HL-60 (cell line): ENCODE measurements around the gene AIG1.

Experiments
- DNase-seq, 2 experiments: peaks; one replicate each; pipeline ENCODE4 v3.0.0-alpha.2; 2010 to 2020; ENCODE audit warnings: low read depth in 1 of 2, low spot score in 1 of 2
- H3K27ac ChIP-seq: fragments of 250-450 bp; sonication (Bioruptor Pico); replicated peaks from 2 replicates; pipeline ENCODE4 v1.5.1; 2020; ENCODE audit warnings: mild to moderate bottlenecking, moderate library complexity
- H3K27me3 ChIP-seq: fragments of 250-450 bp; sonication (Bioruptor Pico); 2 replicates; pipeline ENCODE4 v1.5.1; 2021; ENCODE audit warnings: mild to moderate bottlenecking, moderate library complexity; ENCODE audit not compliant: insufficient read depth, poor library complexity, severe bottlenecking
- H3K4me3 ChIP-seq: replicated peaks from 2 replicates; pipeline ENCODE4 v1.5.1; 2011; ENCODE audit warnings: mild to moderate bottlenecking, control low read depth, low read length; ENCODE audit not compliant: insufficient read depth
- CTCF ChIP-seq: IDR thresholded peaks from one replicate; pipeline ENCODE4 v1.5.1; 2011; ENCODE audit warnings: low read length, control low read depth, inconsistent platforms; ENCODE audit not compliant: insufficient read depth
- GABPA ChIP-seq: IDR thresholded peaks from 2 replicates; pipeline ENCODE4 v1.6.1; 2012; ENCODE audit warnings: low read depth
- POLR2AphosphoS5 ChIP-seq: IDR thresholded peaks from 2 replicates; pipeline ENCODE4 v1.6.1; 2012; ENCODE audit warnings: low read depth
- SPI1 ChIP-seq: IDR thresholded peaks from 2 replicates; pipeline ENCODE4 v1.6.1; 2012; ENCODE audit warnings: low read depth, mild to moderate bottlenecking, borderline replicate concordance
- TF ChIP-seq, protein P1 (sequence below): IDR thresholded peaks from 2 replicates; pipeline ENCODE4 v1.6.1; 2012; ENCODE audit warnings: low read depth; ENCODE audit not compliant: insufficient replicate concordance

Gene AIG1

DNA sequence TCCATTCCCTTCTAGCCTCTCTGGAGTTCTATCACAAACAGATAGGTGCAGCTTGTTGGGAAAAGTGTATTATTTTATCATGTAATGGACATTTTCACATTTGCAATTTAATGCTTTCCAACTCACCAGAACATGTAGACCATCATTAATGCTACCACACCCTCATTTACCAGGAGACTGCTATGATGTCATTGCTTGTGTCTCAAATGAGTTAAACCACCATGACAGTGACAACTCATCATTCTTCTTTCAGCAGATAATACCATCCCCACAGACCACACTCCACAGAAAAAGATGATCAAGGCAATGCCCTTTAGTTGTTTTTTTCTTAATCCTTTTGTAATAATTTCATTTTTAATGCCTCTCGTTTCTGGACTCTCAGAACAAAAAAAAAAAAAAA lies 168.7 kb downstream of the AIG1 start:
- Histone ChIP-seq H3K4me3 (no peak overlapping the region), H3K27me3 (no peaks in the 10 kb centered on the region), H3K27ac (no peak overlapping the region)
- TF ChIP-seq CTCF (no peak), POLR2AphosphoS5 (no peak), SPI1 (no peak), GABPA (no peak)
- TF ChIP-seq, protein P1, sequence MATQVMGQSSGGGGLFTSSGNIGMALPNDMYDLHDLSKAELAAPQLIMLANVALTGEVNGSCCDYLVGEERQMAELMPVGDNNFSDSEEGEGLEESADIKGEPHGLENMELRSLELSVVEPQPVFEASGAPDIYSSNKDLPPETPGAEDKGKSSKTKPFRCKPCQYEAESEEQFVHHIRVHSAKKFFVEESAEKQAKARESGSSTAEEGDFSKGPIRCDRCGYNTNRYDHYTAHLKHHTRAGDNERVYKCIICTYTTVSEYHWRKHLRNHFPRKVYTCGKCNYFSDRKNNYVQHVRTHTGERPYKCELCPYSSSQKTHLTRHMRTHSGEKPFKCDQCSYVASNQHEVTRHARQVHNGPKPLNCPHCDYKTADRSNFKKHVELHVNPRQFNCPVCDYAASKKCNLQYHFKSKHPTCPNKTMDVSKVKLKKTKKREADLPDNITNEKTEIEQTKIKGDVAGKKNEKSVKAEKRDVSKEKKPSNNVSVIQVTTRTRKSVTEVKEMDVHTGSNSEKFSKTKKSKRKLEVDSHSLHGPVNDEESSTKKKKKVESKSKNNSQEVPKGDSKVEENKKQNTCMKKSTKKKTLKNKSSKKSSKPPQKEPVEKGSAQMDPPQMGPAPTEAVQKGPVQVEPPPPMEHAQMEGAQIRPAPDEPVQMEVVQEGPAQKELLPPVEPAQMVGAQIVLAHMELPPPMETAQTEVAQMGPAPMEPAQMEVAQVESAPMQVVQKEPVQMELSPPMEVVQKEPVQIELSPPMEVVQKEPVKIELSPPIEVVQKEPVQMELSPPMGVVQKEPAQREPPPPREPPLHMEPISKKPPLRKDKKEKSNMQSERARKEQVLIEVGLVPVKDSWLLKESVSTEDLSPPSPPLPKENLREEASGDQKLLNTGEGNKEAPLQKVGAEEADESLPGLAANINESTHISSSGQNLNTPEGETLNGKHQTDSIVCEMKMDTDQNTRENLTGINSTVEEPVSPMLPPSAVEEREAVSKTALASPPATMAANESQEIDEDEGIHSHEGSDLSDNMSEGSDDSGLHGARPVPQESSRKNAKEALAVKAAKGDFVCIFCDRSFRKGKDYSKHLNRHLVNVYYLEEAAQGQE: no peak
- no peak for DNase-seq

GRCh38 chr6:143232849-143233248 lies 172.2 kb downstream of the AIG1 start:
- Histone ChIP-seq H3K27ac (no peak overlapping the region), H3K4me3 (no peak overlapping the region), H3K27me3 (no peaks in the 10 kb centered on the region)
- TF ChIP-seq SPI1 (no peak), CTCF (peak; percentile 58)
- peak in 1 of 2 experiments; percentile 40 for DNase-seq

GRCh38 chr6:143233554-143234285 lies 173.0 kb downstream of the AIG1 start:
- Histone ChIP-seq H3K27ac (no peak overlapping the region), H3K4me3 (no peak overlapping the region), H3K27me3 (no peaks in the 10 kb centered on the region)
- DNase-seq: no peak
- TF ChIP-seq SPI1 (no peak), GABPA (no peak), POLR2AphosphoS5 (no peak), CTCF (no peak)
- TF ChIP-seq, protein P1: peak; percentile 83

DNA sequence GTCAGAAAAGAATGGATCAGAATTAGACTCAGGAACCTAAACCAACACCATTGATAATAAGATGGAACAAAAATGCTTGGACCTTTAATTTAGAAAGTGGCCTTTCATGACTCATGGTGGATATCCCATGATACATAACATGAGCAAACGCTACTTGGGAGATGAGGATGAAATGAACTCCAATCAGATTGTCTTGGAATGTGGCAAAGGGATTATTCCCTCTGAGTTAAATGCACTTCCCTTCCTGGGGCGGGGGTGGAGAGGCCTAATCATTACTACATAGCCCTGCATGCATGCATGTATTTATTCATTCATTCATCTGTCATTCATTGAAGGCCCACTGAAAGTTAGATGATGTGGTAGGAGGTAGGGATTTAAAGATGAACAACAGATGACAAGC lies 174.0 kb downstream of the AIG1 start:
- Histone ChIP-seq H3K27ac (no peak overlapping the region), H3K27me3 (no peaks in the 10 kb centered on the region), H3K4me3 (no peak overlapping the region)
- TF ChIP-seq GABPA: no peak
- no peak for TF ChIP-seq POLR2AphosphoS5
- TF ChIP-seq, protein P1: no peak
- TF ChIP-seq CTCF: no peak
- TF ChIP-seq SPI1: no peak
- DNase-seq: no peak
